Germinal center (tissue), 1 donor: ENCODE measurements around the gene LMOD1.
"Not testable (repeated sequence)": the region's sequence is repeated elsewhere in the genome, so short reads cannot be mapped to it uniquely, and the experiment has no call there.

Source experiments
- DNase-seq: peaks from one replicate; pipeline ENCODE4 v3.0.0; 2012; ENCODE audit warnings: mixed read lengths, low spot score

The LMOD1 gene

DNA sequence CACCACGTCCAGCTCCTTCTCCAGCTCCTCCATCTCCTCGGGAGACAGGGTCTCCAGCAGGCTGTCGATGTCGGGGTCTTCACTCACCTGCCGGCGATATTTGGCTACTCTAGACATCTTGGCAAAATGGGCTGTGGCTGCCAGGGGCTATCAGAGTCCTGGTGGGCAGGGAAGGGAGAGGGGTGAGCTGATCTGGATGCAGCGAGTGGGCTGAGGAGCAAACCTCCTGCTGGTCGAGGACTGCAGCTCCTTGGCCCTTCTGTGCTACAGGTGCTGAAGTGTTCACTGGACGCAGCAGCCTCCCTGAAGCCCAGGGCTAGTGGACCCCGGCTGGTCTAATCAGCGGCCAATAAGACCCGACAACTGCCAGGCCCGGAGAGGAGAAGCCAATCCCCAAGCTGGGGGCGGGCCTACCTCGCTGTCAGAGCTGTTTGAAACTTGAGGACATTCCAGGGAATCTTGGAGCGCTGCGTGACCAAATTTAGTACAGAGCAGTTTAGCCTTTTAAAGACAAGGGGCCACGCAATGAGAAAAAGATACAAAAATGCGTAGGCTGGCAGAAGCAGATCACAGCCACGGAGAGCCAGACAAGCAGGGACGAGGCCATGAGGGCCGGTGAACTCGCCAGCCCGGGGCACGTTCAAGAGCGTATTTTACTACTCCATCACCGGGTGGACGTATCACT, at the start of gene LMOD1:
LMOD1 (minus strand) TSS at position 325 of the 685 bp plus-strand sequence; CDS start at position 117, 208 bp downstream.
- DNase-seq = no peak

DNA sequence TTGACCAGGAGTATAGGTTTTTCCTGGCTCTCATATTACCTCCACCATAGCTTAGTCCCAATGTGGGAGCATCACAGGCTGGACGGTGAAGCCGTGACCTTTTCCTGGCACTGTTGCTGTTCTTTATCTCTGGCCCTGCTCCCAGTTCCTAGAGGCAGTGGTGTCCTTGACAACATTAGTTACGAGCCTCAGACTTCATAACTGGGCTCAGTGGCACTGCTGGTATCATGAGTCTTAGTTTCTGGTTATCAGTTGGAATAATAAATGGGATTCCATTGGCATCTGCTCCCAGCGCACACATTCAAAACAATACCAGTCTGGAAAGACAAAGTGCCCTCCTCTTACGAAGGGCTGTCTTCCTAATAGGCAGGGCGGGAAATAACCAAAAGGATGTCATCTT, 44.1 kb upstream of the LMOD1 start:
- no peak for DNase-seq

DNA sequence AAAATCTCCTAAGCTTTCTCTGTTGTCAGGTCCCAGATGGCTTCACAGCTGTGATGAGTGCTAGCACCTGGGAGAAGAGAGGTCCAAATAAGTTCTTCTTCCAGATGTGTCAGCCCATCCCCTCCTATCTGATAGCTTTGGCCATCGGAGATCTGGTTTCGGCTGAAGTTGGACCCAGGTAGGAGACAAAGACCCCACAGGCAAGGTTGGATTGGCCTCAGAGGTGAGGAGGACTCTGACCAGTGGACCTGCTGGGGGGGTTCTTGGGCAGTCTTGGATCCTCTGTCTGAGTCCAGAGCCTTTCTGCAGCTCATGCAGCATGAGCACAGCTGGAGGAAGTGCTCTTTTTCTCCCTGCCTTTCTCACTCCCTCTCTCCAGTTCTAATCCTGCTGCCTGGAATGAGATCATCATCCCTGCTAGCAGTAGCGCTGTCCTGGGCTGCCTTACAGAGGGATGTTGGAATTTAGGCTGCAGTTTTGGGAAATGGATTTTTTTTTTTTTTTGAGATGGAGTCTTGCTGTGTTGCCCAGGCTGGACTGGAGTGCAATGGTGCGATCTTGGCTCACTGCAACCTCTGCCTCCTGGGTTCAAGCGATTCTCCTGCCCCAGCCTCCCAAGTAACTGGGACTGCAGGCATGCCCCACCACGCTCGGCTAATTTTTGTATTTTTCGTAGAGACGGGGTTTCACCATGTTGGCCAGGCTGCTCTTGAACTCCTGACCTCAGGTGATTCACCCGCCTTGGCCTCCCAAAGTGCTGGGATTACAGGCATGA, 43.2 kb upstream of the LMOD1 start:
- no peak for DNase-seq

DNA sequence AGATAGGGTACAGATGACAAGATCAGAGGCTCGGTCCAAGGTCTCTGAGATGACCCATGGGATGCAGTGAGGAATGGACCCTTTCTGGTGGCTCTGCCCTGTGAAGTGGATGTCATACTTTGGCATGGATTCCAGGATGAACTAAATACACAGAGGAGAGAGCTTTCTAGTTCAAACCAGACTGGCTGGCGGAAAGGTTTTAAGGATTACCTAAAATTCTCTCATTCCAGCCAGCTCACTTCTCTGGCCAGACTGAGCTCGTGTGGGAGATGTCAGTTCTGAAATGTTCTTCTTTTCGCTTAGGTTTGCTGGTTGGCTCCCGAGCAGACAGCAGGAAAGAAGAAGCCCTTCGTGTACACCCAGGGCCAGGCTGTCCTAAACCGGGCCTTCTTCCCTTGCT, 42.3 kb upstream of the LMOD1 start:
- no peak for DNase-seq

DNA sequence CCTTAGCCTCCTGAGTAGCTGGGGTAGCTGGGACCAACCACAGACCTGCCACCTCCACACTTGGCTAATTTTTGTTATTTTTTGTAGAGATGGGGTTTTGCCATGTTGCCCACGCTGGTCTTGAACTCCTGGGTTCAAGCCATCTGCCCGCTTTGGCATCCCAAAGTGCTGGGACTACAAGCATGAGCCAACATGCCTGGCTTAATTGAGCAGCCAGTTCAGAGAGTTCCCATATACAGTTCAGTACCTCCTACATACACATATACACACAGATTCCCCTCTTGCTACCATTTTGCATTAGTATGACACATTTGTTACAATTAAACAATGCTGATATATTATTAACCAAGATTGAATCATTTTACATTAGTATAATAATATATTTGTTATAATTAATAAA, 39.0 kb upstream of the LMOD1 start:
- DNase-seq = no peak

DNA sequence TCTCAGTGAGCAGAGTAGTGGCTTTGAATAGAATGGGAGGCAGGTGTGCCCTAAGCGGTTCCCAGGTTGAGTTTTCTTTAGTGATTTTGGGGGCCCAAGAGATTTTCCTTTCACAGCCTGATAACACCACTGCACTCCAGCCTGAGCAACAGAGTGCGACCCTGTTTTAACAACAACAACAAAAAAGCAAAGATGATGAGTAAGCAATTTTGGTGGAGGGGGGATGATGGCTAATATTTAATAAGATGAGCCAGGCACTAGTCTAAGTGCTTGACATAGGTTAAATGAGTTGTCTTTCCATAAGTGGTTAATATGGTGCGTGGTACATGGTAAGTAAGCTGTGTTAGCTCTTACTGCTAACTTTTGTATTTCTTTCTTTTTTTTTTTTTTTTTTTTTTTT, 38.1 kb upstream of the LMOD1 start:
- no peak for DNase-seq

DNA sequence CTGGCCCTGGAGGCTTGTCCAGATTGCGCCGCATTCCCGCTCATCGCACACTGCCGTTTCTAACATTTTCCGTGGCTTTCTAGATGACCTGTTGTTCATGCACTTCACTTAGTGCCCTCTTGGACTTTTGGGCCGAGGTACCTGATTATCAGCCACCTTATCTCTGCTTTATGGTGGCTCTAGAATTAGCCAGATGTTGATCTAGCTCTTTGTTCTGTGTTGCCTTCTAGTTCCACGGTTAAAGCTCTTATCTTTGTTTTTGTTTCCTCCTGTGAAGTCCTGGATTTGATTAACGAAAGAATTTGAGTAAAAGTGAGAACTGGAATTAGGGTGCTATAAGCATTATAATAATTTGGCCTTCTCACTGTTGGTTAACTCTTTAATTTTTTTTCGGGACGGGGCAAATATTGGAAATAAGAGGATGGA, 37.0 kb upstream of the LMOD1 start:
- no peak for DNase-seq

DNA sequence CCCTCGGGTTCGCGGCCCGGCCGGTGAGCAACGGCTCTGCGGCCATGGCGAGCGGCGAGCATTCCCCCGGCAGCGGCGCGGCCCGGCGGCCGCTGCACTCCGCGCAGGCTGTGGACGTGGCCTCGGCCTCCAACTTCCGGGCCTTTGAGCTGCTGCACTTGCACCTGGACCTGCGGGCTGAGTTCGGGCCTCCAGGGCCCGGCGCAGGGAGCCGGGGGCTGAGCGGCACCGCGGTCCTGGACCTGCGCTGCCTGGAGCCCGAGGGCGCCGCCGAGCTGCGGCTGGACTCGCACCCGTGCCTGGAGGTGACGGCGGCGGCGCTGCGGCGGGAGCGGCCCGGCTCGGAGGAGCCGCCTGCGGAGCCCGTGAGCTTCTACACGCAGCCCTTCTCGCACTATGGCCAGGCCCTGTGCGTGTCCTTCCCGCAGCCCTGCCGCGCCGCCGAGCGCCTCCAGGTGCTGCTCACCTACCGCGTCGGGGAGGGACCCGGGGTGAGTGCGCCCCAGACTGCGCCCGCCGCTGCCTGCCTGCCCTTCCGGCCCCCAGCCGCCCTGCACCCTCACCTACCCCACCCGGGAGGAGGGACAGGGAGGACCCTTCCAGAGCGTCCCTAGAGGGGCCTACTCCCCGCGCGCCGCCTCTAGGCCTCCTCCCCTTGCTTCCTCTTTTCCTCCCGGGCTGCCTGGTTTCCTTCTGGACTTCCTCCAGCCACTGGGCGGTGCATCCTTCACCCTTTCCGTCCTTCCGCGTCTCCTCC, 36.5 kb upstream of the LMOD1 start, which contains the start of gene RNPEP:
RNPEP (plus strand) TSS at position 26 of the 757 bp plus-strand sequence; CDS start at position 45, 19 bp downstream.
- DNase-seq = peak; percentile 72

DNA sequence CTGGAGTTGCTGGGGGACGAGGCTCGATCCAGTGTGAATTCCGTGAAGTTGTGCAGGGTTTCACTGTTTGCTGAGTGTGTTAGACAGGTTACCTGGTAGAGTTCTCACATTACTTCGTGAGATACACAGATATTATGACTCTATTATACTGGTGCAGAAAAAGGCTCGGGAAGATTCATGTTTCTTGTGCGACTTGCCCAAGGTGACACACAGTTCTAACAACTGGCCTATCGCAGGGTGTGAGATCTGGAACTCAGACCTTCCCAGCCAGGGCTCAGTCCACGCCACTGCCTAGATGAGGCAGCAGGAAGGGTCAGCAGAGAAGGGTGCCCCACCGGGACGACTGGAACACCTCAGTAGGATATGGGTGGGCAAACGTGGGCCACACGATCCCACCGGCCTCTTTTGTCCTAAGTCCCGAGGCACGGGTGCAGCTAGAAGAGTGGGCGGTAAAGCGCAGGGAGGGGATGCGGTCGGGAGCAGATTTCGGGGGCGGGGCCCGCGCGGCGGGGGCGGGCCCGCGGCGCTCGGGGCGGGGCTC, 35.8 kb upstream of the LMOD1 start:
- peak; percentile 85 for DNase-seq

DNA sequence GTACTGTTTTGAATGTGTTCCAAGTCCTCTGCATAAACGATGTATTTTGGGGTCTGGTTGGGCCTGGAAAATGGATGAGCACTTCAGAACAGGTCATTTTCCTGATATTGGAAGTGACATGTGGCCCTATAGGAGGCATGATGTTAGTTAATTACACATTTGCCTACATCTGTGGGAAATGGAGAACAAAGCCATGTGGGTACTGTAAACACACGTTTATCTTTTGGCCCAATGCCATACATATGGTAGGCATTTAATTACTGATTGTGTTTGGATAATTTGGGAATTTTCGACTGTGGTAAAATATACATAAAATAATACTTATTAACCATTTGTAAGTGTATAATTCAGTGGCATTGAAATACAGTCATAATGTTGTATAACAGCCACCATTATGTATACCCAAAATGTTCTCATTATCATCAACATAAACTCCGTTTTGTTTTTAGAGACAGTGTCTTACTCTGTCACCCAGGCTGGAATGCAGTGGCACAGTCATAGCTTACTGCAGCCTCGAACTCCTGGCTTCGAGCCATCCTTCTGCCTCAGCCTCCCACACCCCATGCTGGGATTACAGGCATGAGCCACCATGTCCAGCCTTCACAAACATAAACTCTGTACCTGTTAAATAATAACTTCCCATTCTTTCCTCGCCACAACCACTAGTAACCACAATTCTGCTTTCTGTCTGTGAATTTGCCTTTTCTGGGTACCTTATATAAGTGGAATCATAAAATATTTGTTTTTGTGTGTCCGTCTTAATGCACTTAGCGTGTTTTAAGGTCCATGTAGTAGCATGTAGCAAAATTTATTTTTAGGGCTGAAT, 24.2 kb upstream of the LMOD1 start:
- no peak for DNase-seq

DNA sequence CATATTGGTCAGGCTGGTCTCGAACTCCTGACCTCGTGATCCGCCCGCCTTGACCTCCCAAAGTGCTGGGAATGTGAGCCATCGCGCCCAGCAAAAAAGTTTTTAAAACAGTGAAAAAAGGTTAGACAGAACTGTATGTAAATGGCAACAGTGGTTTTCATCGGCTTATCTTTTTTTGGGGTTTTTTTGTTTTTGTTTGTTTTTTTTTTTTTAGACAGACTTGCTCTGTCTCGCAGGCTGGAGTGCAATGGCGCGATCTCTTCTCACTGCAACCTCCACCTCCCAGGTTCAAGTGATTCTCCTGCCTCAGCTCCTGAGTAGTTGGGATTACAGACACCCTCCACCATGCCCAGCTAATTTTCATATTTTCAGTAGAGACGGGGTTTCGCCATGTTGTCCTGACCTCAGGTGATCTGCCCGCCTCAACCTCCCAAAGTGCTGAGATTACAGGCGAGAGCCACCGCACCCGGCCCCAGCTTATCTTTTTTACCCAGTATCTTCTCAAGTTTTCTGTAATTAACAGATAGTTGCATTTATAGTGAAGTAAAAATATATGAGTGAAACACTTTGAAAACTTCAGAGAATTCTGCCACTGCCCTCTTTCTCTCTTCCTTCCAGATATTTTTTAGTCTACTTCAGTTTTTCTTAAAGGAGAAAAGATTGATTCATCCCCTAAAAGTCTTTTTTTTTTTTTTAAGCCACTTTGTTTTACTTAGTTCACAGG, 22.0 kb upstream of the LMOD1 start:
- DNase-seq = no peak

DNA sequence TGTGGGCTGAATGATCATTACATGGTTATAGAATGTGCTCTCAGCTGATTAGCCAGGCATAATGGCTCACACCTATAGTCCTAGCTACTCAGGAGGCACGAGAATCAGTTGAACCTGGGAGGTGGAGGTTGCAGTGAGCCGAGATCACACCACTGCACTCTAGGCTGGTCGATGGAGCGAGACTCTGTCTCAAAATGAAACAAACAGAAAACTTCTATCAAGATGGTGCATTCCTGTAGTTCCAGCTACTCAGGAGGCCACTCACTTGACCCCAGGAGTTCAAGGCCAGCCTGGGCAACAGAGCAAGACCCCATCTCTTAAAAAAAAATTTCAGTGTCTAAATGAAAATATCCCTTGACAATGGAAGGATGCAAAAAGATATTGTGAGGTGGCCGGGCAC, 19.8 kb upstream of the LMOD1 start:
- DNase-seq = no peak

DNA sequence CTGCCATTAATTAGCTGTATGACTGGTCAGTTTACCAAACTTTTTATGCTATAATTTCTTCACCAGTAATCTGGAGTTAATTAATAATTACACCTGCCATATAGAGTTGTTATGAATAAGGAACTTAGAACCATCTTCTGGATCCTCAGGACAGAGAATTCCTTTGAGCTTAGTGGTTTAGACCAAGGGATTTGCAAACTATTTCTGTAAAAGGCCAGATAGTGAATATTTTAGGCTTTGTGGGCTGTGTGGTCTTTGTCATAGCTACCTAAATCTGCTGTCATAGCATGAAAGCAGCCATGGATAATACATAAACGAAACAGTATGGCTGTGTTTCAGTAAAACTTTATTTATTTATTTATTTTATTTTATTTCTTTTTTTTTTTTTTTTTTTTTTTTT, 17.9 kb upstream of the LMOD1 start:
- no peak for DNase-seq

DNA sequence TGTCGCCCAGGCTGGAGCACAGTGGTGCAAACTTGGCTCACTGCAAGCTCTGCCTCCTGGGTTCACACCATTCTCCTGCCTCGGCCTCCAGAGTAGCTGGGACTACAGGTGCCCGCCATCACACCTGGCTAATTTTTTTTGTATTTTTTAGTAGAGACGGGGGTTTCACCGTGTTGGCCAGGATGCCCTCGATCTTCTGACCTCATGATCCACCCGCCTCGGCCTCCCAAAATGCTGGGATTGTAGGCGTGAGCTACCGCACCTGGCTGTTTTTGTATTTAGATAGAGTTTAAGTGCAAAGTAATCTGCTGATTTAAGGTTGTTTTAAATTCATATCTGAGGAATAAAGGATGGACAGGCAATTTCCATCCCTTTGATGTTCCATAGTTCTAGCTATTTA, 16.0 kb upstream of the LMOD1 start:
- not testable (repeated sequence) for DNase-seq

DNA sequence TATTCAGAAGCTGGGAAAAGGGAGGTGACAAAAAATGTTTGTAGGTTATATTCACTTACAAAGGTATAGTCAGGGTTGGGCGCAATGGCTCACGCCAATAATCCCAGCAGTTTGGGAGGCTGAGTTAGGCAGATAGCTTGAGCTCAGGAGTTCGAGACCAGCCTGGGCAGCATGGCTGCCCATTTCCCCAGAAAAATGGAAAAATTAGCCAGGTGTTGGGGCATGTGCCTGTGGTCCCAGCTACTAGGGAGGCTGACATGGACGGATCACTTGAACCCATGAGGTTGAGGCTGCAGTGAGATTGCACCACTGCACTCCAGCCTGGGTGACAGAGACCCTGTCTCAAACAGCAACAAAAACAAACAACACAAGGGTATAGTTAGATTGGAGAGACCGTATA, 12.0 kb upstream of the LMOD1 start:
- DNase-seq = no peak

DNA sequence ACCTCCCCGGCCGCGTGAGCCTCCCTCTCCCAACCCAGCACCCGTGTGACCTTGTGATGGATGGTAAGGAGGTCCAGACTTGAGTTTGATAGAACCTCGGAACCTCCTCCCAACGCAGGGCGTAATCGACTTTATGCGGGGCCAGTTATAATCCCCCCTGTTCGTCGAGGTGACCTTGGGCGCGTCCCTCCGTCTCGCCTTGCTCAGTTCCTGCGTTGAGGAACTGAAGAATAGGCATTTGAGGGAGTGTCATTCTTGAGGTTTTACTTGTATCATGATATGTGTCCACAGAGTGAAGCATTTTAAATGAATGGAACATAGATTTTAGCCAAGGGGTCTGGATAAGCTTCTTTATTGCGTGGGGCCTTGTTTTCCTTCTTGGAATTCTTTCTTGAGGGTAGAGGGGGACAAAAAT, 9.4 kb upstream of the LMOD1 start:
- DNase-seq = no peak

DNA sequence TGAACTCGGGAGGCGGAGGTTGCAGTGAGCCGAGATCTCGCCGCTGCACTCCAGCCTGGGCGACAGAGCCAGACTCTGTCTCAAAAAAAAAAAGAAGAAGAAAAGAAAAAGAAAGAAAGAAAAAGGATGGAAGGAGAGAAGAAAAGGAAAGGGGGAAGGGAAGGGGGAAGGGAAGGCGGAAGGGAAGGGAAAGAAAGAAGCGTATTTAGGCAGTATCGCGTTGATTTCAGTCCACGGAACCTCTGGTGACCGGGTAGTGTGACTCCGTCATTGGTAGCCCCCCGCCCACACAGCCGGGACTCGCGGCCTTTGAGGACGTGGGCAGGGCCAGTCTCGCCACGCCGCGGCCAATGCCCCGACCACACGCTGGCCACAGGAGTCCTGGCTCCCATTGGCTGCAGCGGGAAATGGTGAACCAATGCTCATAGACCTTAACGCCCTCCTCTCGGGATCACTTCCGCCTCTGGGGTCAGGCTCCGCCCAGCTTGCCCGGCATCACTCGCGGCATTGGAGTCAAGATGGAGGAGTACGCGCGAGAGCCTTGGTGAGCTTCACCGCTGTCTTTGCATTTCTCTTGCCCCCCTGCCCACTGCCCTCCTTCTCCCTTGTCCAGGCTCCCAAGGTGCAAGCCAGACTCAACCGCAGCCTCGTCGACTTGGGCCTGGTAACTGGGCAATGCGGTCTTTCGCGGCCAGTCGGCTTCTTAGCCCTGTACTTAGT, 8.8 kb upstream of the LMOD1 start, which contains the start of gene TIMM17A:
TIMM17A (plus strand) TSS at position 495 of the 720 bp plus-strand sequence; CDS start at position 519, 24 bp downstream.
- peak; percentile 91 for DNase-seq

DNA sequence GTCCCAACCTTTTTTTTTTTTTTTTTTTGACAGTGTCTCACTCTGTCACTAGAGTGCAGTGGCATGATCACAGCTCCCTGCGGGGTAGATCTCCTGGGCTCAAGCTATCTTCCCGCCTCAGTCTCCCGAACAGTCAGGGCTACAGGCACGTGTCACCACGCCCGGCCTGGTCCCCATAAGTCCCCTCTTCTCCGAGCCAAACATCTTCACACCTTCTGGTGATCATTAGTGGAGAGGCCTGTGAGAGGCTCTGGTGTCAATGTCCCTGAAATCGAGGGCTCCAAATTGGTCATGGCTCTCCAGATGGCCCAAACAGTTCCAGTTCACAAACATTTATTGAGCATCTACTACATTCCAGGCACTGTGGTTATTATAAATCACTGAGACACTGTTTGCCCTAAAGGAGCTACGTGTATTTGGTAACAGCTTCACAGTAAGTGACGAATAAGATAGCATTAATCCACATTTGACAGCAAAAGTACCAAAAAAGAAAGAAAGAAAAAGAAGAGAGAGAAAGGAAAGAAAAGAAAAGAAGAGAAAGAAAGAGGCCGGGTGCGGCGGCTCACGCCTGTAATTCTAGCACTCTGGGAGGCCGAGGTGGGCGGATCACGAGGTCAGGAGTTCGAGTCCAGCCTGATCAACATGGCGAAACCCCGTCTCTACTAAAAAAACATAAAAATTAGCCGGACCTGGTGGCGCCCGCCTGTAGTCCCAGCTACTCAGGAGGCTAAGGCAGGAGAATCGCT, 8.1 kb upstream of the LMOD1 start:
- DNase-seq = no peak

DNA sequence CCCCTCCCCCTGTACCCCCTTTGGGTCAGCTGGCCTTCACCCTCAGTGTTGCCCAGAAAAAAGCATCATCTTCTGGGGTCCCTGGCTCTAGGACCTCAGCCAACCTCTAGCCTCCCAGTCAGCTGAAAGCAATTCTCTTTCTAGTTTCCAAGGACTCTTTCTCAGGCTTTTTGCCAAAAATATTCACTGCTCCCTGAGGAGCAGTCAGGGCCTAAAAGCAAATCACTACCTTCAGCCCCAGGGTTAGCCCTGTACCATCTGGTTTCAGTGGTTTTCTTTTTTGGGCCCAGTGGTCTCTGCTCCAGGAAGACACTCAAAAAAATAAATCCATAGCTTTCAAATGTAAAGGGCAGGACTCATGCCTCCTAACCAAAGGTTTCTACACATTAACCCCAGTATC, 3.1 kb upstream of the LMOD1 start:
- DNase-seq = no peak

DNA sequence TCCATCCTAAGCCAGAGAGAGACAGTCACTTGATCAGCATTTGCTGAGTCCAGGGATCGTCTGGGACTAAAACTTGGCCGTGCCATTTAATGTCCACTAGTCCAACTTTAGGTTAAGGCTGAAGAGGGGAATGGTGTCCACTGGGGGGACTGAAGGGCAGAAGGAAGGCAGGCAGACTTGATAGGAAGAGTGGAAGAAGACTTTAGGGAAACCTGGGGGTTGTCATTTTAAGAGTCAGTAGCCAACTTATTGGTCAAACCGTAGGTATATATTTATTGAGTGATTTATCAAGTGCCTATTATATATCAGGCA, 1.3 kb upstream of the LMOD1 start:
- no peak for DNase-seq
